SW 1271 (cell line): ENCODE results near the gene LMX1A.

Source experiments
- DNase-seq, 2 experiments: peaks; one replicate each; lab custom pipeline; 2025; lab: John Stamatoyannopoulos, UW

The LMX1A gene

DNA sequence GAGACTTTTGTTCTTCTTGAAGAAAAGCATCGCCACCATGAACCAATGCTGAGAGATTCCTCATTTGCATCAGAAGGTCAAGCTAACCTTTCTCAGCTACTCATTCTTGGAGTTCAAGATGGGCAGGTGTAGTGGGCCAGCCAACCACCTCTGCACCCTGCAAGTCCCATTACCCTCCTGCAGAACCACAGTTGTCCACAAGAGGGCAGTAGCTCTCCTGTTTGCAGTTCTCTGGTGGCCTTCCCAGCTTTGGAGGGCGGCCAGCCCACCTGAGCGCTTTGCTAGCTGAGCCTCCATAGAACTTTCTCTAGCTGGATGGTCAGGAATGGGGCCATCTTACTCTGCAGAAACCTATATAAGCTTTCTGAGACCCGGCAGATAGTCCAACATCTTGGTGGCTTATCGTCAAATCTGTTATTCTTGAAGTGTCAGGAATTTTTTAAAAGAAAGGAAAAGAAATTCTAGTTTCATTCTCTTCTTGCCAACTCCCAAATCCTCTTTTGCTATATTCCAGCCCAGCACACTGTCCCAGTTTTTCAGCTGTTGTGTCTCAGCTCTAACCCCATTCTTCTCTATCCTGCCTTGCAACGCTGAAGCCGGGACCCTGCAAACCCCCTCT, 11.0 kb upstream of the LMX1A start:
- peak; percentile 2 to 20 for DNase-seq

GRCh38 chr1:165365341-165365740, 8.8 kb upstream of the LMX1A start:
- no peak for DNase-seq

DNA sequence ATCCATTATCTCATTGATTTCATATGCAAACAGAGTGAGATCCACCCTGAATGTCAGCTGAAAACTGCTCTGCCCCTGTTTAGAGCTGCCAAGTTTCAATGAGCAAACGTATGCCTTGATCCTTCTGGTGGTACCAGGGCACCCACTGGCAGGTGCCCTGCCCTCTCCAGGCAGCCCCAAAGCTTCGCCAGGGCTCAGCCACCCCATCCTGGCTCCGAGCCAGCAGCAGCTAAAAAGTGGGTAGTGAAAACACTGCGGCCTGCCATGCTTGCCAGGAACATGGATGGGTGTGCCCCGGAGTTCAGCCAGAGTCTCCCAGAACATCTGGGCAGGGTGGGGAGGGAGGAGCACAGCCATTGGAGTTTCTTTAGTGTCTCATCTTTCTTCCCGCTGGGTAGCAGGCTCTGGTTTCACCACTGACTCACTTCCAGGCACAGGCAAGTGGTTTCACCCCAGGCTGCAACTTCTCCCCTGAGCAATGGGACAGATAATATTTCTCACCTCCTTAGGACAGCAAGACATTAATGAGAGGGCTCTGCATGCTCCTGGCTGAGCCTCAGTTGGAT, 8.1 kb upstream of the LMX1A start:
- no peak for DNase-seq

- no peak for DNase-seq
Measured at GRCh38 chr1:165356876-165357275, 361 bp upstream of the LMX1A start.

GRCh38 chr1:165355139-165355976, 1.2 kb downstream of the LMX1A start:
- no peak for DNase-seq

GRCh38 chr1:165354739-165355138, 1.8 kb downstream of the LMX1A start:
- DNase-seq = no peak

DNA sequence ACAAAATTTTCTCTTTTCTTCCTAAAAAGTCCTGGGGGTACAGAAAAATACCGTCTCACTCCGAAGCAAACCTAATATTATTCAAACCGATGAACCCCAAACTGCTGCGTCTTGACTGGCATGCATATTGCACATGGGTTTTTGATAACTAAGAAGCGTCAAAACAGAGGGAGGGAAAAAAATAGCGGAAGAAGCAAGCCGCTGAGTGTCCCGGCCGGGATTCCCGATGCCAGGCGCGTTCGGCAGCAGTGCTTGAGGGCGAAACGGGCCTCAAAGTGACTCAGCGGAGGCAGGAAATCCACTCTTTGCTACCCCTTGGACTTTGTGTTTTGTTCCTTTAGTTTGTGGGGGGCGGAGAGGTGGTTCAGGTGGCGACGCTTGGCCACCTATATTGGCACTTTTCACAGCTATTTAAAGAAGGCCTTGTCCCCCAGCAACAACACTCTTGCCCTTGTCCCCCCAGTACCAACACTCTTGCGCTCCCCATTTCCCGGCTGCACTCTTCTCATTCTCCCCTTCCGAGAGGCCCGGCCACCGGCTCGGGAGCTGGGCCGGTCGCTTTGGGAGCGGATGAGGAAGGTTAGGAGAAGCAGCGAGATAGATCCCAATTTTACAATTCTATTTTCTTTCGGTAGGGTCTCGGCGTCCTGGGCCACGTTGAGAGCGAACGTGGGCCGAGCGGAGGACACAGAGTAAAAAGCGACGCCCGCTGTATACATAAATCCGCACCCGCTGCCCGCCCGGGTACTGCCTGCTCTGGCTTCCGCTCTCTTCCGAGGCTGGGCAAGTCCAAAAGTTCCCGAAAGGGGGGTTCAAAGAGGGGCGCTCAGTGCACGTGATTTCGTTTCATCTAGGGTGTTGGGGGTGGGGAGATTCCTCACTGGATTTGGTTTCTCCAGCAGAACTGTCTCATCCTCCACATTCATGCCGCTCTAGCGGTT, 2.5 kb downstream of the LMX1A start:
- DNase-seq = no peak

DNA sequence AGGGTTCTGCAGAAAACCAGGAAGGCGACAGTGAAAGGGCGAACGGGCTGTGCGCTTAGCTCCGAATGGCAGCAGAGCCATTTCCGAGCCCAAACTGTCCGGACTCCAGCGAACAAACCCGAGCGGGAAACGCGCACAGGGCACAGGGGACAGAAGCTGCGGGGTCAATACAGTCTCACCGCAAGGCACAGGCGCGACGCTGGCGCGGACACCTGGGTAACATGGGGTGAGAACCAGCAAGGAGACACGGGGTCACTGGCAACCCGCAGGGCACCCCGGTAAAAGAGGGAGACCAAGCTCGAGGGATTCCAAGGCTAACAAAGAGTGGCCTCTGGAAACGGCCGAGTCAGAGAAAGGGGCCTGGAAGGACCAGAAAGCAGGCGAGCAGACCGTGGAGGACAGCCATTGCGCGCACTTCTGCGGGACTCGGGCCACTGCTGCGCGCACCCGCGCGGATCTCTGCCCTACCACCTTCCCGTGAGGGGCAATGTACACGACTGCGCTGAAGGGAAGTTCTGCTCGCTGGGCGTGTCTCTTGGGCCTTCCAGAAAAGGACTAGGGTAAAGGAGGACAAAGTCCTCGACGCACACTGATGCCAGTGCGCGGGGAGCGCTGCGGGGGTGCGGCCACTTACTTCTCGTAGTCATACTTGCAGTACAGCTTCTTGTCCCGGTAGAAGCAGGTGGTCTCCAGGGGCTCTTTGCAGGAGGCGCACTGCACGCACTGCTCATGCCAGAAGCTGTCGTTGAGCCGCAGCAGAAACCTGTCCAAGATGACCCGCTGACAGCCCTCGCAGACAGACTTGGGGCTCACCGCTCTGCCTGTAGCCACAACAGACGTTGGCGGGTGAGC, 3.8 kb downstream of the LMX1A start:
- no peak for DNase-seq

DNA sequence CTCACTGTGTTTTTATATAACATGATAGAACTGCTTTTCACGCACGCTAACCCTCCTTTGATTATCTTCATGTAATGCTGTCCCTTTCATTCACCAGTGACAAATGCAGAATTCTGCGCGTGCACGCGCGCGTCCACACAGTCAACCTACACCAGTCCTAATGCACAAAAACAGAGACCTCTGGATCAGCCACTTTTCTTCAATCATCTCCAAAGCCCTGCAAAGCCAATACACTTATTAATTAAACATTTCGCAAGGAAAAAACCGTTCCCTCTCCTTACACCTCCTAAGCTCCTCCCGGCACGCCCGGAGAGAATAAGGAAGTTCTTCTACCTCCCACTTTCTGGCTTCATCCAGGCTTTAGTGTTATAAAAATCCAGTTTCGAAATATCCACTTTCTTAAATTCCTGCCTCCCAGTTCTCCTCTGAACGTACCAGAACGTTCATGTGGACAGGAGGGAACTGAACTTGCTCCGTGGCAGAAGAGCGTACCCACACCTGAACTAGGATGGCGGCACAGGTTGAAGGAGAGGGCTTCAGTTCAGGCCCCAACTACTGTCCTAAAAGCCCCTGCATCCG, 4.6 kb downstream of the LMX1A start:
- DNase-seq = no peak

- DNase-seq = no peak
Measured at GRCh38 chr1:165350840-165351239, 5.7 kb downstream of the LMX1A start.

GRCh38 chr1:165345502-165345901, 11.0 kb downstream of the LMX1A start:
- DNase-seq = no peak

- no peak for DNase-seq
Measured at GRCh38 chr1:165344736-165345135, 11.8 kb downstream of the LMX1A start.

- DNase-seq = no peak
Measured at GRCh38 chr1:165344198-165344597, 12.3 kb downstream of the LMX1A start.

DNA sequence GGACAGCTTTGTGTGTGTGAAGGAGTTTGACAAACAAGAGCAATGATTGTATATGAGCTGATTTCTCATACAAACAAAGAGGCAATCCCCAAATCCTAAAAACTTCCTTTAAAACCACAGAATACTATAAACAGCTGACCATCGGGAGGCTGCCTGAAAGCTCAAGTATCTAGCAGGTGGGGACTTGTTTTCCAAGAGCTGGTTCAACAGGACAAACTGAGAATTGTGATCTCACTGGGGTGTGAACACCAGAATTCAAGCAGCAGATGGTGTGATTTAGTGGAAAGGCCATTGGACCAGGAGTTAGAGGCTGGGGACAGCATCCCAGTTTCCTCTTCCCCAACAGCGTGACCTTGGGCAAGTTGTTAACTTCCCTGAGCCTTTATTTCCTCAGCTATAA, 13.9 kb downstream of the LMX1A start:
- DNase-seq = no peak

DNA sequence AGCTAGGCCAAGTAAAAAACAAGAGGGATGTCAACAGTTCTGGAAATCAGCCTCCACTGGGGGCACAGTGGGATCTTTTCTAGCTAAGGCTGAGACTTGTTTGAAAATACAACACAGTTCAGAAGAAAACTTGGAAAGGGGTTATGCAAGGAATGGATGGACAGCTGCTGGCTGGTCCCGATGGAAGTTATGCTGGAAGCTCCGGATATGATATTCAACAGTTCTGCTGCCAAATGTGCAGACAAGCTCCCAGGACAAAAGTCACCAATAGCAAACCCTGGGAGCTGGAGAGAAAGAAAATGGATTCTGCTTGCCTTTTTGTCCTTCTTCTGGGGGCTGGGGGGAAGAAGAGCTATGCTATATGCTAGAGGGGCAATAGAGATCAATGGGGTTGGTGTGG, 14.3 kb downstream of the LMX1A start:
- DNase-seq = no peak

DNA sequence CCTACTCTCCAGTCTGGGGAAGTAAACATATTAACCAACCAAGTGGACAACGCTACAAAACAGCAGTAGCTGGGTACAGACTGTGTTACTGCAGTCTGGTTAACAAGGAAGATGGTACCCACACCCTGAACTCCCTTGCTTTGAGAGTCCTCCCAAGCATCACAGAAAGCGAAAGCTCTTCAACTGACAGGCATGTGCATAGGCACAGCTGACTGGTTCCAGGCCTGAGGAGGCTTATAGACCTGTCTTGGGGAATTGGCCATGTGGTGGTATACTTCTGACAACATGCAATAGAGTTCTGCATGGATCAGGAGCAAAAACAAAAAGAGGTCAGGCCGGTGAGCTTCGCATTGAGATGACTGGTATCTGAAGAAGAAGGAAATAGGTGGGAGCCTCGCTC, 17.4 kb downstream of the LMX1A start:
- DNase-seq = no peak

DNA sequence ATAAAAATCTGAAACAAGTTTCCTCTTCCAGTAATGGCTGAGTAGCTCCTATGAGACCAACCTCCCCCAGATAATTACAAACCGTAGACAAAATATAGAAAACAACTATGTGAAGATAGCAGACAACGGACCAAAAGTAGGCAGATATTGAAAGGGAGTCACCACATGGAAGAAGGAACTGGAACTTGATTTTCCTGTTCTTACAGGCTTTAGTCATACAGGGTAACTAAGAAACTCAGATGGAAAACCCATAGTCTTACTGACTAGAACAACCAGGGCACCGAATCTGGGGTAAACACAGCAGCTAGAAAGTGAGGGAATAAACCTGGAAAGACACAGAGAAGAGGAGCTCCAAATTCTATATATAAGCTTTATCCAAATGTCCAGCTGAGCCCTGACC, 26.0 kb downstream of the LMX1A start:
- DNase-seq = no peak

- DNase-seq = no peak
Measured at GRCh38 chr1:165329104-165329503, 27.4 kb downstream of the LMX1A start.

- DNase-seq = no peak
Measured at GRCh38 chr1:165328136-165328535, 28.4 kb downstream of the LMX1A start.

- no peak for DNase-seq
Measured at GRCh38 chr1:165327538-165327937, 29.0 kb downstream of the LMX1A start.
